ENCODE measurements around the gene OCLN.
"Not testable (repeated sequence)": the region's sequence is repeated elsewhere in the genome, so short reads cannot be mapped to it uniquely, and the experiment has no call there.

OCLN gene

GRCh38 chr5:69485471-69485870 lies 7.1 kb upstream of the OCLN start:
- H3K27ac ChIP-seq: no peak overlapping the region
- no peak for DNase-seq (ENCODE audit: low read depth, low spot score)

GRCh38 chr5:69489246-69489645 lies 3.3 kb upstream of the OCLN start:
- DNase-seq (ENCODE audit: low read depth, low spot score): no peak

GRCh38 chr5:69491027-69491426 lies 1.6 kb upstream of the OCLN start:
- no peak overlapping the region for H3K27ac ChIP-seq
- DNase-seq (ENCODE audit: low read depth, low spot score): no peak

More at GRCh38 chr5:69489246-69489645, 3.3 kb upstream of the OCLN start:
- no peak overlapping the region for H3K27ac ChIP-seq

GRCh38 chr5:69491838-69492390 lies 676 bp upstream of the OCLN start:
- DNase-seq (ENCODE audit: low read depth, low spot score): no peak
- peak overlapping the region; percentile 93 for H3K27ac ChIP-seq

- peak overlapping the region; percentile 93 for H3K27ac ChIP-seq
- DNase-seq (ENCODE audit: low read depth, low spot score): no peak
Measured at GRCh38 chr5:69492923-69493395, 369 bp downstream of the OCLN start.

GRCh38 chr5:69493396-69494133 lies 975 bp downstream of the OCLN start:
- DNase-seq (ENCODE audit: low read depth, low spot score): no peak
- peak overlapping the region; percentile 93 for H3K27ac ChIP-seq

- no peak overlapping the region for H3K27ac ChIP-seq
- no peak for DNase-seq (ENCODE audit: low read depth, low spot score)
Measured at GRCh38 chr5:69494452-69494851, 1.9 kb downstream of the OCLN start.

- H3K27ac ChIP-seq: no peak overlapping the region
- DNase-seq (ENCODE audit: low read depth, low spot score): no peak
Measured at GRCh38 chr5:69497006-69497520, 4.5 kb downstream of the OCLN start.

GRCh38 chr5:69498384-69498783 lies 5.8 kb downstream of the OCLN start:
- no peak for DNase-seq (ENCODE audit: low read depth, low spot score)
- peak overlapping the region; percentile 99 for H3K27ac ChIP-seq

- peak overlapping the region; percentile 99 for H3K27ac ChIP-seq
- no peak for DNase-seq (ENCODE audit: low read depth, low spot score)
Measured at GRCh38 chr5:69502367-69502766, 9.8 kb downstream of the OCLN start.

GRCh38 chr5:69502767-69503488 lies 10.3 kb downstream of the OCLN start:
- H3K27ac ChIP-seq: peak overlapping the region; percentile 99

GRCh38 chr5:69504036-69504435 lies 11.4 kb downstream of the OCLN start:
- peak overlapping the region; percentile 99 for H3K27ac ChIP-seq
- no peak for DNase-seq (ENCODE audit: low read depth, low spot score)

More at GRCh38 chr5:69502767-69503488, 10.3 kb downstream of the OCLN start:
- DNase-seq (ENCODE audit: low read depth, low spot score): peak; percentile 60

GRCh38 chr5:69505306-69505705 lies 12.7 kb downstream of the OCLN start:
- no peak for DNase-seq (ENCODE audit: low read depth, low spot score)
- no peak overlapping the region for H3K27ac ChIP-seq

- no peak for DNase-seq (ENCODE audit: low read depth, low spot score)
- H3K27ac ChIP-seq: no peak overlapping the region
Measured at GRCh38 chr5:69509212-69509611, 16.6 kb downstream of the OCLN start.

- H3K27ac ChIP-seq: no peak overlapping the region
- no peak for DNase-seq (ENCODE audit: low read depth, low spot score)
Measured at GRCh38 chr5:69510694-69511093, 18.1 kb downstream of the OCLN start.

GRCh38 chr5:69512740-69513260 lies 20.2 kb downstream of the OCLN start:
- peak overlapping the region; percentile 63 for H3K27ac ChIP-seq
- no peak for DNase-seq (ENCODE audit: low read depth, low spot score)

GRCh38 chr5:69515570-69515969 lies 23.0 kb downstream of the OCLN start:
- DNase-seq (ENCODE audit: low read depth, low spot score); H3K27ac ChIP-seq: not testable (repeated sequence)

GRCh38 chr5:69516769-69517168 lies 24.2 kb downstream of the OCLN start:
- DNase-seq (ENCODE audit: low read depth, low spot score): no peak
- H3K27ac ChIP-seq: peak overlapping the region; percentile 89

- H3K27ac ChIP-seq: peak overlapping the region; percentile 89
Measured at GRCh38 chr5:69517763-69518212, 25.2 kb downstream of the OCLN start.

GRCh38 chr5:69519285-69519684 lies 26.7 kb downstream of the OCLN start:
- H3K27ac ChIP-seq: no peak overlapping the region
- no peak for DNase-seq (ENCODE audit: low read depth, low spot score)

More at GRCh38 chr5:69517763-69518212, 25.2 kb downstream of the OCLN start:
- peak; percentile 88 for DNase-seq (ENCODE audit: low read depth, low spot score)

All from epithelial cell of prostate (primary cell).